T follicular helper cell (primary cell): ENCODE results near the gene NET1.

Experiments
- DNase-seq: peaks from one replicate; pipeline ENCODE4 v3.0.0-alpha.2; 2020; ENCODE audit warnings: low read depth

The NET1 gene

DNA sequence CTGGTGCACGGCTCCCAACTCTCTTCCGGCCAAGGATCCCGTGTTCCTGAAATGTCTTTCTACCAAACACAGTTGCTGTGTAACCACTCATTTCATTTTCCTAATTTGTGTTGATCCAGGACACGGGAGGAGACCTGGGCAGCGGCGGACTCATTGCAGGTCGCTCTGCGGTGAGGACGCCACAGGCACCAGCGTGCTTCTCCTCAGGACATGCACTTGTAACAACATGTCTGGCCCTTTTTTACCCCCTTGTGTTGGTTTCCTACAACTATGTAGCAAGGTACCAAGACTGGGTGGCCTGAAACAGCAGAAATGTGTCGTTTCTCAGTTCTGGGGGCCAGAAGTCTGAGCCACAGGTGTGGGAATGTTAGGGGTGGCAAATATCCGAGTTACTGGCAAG lies 68.8 kb downstream of the NET1 start:
- no peak for DNase-seq

DNA sequence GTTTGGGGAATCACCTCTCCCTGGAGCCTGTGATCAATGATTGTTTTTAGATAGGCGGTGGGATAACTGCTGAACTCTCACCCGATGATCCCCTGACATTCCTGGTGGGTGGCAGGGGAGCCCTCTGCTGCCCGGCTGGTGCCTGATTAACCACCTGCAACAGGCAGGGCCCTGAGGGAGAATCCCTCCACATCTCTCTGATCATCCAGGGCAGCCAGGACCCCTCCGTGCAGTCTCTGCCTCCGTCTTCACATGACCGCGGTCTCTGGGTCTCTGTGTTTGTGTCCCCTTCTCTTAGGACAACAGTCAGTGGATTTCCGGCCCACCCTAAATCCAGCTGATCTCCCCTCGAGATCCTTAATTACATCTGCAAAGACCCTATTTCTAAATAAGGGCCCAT lies 69.7 kb downstream of the NET1 start:
- no peak for DNase-seq

DNA sequence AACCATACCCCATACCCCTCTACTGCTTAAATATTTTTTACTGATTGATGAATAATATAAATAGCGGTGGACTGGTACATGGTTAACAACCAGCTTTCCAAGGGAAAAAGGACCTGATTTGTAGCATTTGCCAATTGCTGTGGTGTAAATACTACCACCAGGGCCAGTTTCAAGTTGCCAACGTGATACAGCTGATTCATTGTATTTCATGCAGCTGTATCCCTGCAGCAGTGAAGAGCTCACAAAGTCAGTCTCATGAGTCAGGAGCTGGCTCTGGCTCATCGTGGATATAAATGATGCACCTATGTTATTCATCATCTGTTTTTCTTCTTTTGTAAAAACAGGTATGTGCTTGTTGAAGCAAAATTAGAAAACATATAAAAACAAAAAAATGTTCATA lies 71.8 kb downstream of the NET1 start:
- DNase-seq = no peak

DNA sequence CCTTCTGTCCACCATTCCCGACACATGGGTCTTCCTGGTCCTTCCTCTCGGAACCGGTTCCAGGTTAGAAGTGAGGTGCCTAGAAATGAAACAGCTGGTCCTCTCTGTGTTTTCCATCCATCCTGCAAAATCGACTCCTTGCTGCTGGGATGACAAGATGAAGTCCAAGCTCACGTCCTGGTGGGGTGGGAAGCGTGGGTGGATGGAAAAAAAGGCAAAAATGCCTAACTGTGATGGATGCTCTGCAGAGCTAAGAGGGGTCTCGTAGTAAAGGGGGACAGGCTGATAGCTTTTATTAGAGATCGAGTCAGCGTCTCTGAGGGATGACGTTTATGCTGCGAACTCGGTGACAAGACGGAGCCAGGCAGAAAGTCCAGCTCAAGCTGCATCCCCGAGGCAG lies 72.9 kb downstream of the NET1 start:
- DNase-seq = no peak

DNA sequence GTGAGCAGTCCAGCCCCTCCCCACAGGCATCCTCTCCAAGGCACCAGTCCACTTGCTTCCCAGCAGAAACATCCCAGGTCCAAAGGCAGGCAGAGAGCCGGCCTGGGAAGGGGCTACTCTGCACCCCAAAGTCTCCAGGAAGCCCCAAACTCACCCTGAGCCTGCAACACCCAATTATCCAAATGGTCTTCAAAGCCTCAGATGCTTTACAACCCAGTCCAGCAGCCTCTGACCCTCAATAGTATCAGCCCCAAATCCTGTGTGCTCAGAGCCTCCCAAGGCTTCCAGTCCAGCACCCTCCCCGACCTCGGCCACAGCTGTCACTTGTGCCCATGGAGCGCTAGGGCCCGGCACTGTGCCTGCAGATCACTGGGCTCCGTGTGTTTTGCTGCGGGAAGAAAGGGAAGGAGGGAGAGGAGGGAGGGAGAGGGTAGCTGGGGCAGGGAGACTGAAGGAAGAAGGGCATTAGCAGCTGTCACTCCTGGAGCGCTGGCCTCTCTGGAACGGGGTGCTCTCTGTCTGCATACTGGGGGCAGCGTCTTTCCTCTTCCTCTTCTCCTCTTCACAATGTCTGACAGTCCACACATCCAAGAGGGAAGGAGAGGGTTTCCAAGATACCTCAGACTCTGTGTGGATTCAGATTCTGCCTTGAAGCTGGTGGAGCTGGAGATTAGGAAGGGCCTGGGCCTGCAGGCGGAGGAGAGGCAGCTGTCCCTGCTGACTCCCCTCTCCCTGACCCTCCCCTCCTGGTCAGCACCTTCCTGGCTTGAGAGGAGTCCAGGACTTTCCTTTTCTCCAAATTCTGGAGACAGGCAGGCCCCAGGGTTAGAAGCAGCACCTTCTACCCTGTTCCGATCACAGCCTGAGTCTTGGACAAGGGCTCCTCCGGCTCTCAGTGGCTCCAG lies 73.8 kb downstream of the NET1 start:
- DNase-seq = no peak

DNA sequence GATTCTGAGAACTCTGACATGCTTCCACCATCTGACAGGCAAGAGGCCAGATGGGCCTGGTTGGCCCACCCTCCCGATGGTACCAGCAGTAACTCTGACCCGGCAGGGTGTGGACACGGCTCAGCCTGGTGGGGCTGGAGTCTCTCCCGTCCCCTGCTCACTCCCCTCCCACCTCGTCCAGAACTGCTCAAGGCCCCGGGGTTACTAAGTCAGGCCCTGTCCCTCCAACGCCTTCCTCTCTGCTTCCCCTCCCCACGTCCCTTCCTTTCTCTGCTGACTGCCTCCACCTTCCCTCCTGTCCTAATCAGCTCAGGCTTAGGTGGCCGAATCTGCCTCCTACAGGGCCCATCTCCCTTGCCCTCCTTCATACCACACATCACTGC lies 74.5 kb downstream of the NET1 start:
- DNase-seq = no peak

DNA sequence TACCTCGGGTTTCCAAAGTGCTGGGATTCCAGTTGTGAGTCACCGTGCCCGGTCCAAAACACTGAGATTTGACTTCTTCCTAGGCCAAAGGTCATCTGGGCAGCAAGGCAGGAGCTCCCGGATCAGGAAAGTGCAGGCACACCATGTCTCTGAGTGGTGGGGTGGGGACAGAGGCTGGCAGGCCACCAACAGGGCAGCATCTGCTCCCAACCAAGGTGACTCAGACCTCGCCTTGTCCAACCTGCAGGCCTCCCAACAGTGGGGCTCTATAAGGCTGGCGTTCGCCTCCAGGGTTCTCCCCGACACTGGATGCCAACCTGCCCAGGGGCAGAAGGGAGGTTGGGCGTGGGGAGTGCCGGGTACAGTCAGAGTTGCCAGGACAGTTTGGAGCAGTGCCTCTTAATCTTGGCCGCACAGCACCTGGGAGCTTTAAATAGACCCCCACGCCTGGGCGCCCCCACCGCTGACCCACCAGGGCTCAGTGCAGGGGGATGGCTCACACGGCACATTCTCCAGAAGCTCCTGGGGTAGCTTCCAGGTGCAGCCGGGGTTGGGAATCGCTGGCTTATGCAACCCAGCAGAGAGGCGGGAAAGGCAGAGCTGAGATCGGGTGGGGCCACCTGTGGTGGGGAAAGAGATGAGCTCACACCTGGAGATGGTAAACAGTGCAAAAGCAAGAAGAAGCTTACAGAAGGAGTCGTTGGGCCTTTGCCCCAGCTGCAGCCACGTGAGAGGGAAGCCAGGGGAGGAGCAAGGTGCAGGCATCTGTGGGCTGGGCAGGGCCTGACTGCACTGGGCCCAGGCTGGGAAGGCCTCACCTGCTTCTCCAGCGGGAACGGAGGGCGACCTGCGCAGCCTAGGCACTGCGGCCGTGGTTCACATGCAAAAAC lies 76.2 kb downstream of the NET1 start:
- DNase-seq = no peak

DNA sequence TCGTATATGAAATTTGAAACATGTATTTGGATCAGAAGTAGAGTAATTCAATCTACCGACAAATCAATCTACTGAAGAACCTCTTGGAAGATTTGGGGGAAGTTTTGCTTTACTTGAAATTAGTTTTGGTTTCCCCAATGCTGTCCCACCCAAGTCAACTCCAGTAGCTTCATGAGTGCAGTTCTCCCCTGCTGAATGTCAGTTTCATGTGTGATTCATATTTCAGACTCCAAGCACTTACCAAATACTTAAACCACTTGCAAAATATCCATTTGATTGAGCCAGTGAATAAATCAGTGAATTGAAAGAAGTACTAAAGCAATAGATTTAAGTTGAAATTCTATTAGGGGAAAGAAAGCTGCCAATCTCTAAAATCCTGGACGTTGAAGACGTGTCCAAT lies 77.7 kb downstream of the NET1 start:
- DNase-seq = no peak

DNA sequence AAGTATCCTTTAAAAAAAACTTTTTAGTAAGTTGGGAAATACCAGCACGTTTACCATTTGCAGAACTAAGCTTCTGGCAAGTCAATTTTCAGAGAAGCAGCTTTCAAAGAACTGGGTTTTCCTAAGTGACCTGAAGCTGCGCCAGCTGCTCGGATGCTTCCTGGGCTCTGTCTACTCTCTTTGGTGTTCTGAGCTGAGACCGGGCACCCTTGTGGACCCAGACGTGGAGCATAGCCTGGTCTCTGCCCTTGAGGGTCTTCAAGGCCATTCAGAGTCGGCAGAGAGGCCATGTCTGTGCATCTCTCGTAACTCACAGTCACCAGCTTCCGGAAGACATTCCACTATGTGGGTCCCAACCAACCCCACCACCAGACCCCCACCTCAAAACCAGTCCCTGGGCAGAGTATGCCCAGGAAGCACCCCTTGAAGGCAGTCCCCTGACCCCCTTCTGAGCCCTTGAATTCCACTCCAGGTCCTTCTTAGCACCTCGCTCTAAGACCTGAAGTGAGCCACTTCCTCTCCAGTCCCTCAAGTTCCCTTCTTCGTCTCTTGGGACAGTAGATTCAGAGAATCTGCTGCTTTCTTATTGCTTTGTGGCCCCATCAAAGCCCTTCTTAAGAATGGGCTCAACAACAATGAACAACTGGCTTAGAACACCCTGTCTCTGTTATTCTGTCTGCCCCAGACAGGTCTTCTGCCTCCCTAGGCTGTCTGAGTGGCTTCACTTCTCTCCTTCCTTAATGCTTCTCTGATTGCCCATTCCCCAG lies 78.5 kb downstream of the NET1 start:
- DNase-seq = no peak

DNA sequence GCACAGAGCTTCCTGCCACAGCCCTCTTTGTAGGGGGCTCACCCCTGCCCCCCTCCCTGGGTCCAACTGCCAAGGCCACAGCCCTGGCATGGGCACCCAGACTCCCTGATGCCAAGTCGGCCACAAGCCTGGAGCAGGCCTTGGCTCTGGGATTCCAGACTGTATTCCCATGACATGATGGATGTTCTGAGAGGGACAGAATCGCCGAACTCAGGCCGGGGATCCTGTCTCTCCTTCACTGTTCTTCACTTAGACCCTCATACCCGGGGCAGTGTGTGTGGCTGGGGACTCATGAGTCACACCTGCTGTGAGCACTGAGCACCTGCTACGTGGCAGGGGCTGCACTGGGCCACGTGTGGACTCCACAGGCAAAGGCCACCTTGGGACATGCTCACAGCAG lies 79.1 kb downstream of the NET1 start:
- DNase-seq = no peak

DNA sequence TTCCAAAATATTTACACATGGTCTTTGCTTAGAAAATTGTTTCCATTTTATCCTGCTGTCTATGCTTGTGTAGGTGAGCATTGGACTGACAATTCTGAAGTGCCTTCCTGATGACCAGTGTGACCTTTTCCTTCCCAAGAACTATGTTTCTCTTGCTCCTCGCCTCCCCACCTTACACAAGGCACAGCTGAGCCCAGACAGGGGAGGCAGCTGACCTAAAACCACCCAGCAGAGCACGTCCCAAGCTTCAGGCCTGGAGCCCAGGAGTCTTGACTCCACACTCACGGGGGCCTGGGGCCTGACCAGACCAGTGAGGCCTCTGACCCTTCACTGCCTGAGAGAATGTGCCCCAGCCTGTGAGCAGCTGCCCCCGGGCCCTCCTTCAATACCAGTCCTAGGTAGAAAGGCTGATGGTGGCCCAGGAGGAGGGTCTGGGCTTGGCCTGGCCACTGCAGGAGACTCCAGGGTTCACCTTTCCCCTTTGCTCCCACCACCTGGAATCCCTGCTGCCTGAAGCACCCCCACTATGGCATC lies 80.0 kb downstream of the NET1 start:
- DNase-seq = no peak

DNA sequence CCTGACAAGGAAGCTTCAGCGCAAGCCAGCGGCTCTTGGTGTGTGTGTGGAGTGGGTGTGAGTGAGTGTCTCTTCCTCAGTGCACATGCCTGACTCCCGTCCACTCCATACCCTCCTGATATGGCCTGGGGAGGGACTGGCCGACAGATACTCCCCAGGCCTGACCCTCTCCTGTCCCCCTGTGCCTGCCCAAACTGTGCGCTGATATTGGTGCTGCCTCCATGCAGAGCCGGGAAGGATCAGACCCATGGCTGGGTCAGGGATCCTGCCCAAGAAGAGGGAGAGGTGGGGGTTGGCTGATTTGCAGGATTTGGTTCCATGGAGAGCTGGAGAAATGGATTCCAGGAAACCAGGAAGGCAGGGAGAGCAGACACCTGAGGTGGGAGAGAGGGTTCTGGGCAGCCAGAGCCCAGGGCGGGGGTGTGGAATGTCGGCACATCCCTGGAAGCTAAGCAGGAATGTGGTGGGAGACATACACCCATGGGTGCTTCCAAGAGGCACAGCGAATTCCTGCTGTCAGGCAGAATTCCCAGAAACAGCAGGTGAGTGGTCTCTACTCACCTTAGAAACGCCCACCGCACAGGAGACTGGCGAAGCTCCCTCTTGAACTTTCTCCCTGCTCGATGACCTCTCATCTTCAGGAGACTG lies 80.7 kb downstream of the NET1 start:
- DNase-seq = no peak

DNA sequence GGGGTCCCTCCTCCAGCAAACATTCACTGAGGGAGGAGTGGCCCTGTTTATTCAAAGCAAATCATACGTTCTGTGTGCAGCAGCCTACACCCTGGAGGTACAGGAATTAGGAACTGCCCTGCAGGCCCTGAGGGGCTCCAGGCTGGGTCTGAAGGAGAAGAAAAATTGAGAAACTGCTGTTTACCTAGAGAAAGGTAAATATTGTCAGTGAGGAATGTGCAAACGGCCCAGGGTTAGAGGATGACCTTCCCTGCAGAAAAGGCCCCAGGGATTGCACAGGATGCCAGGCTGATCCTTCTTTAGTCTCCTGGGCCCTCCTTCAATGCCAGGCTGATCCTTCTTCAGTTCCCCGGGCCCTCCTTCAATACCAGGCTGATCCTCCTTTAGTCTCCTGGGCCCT lies 81.3 kb downstream of the NET1 start:
- no peak for DNase-seq

DNA sequence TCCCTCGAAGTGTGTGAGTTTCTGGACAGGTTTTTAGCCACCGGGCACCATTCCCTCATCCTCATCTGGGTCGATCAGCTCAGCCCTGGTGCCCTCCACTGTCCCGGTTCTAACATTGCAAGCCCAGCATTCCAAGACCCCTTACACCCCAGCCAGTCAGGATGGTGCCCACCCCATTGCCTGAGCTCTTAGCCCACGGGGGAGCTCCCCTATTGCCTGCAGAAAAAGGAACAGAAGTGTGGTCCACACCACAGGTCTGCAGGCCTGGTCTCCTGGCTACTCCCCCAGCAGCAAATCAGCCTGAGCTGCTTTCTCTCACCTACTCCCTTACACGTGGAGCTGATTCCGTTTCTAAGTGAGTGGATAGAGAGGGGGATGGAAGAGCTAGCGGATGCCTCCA lies 82.3 kb downstream of the NET1 start:
- DNase-seq = no peak

DNA sequence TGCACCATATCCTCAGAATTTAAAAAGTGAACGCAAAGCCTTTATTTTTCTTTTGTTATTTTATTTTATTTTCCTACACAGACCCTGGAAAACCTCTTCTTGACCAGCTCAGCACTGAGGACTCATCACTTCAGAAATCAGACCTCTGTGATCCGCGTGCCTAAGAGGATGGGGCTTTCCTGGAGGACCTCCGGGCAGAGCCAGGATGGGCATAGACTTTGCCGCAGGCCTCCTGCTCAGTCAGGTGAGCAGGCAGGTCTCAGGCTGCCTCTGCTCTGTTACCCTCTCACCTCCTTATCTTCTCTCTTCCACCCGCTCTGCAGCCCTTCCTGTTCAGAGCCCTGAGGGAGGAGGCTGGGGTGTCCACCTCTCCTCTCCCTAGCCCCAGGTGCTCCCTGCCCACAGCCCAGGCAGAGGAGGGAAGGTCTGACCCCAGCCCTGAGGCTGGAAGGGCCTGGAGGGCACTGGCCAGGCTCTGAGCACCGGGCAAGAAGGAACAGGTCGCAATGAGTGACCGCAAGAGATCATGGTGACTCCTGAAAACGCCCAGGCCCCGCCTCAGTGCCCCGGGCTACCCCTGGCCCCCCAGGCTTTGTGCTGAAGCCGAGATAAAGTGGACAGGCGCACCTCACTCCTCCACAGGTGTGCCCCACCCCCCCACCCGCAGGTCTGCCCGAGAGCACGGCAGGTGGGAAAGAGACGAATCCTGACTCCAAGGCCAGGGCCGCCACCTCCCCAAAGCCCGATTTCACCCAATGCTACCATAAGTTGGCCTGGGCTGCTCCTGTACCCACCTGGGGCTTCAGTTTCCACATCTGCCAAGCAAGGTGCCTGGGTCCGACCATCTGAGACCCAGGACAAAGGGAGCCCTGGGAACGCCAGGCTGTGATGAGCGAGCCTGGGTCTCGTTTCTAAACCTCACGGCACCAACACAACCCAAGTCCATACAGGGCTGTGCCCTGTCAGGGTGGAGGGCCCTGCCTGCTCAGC lies 84.2 kb downstream of the NET1 start:
- no peak for DNase-seq

DNA sequence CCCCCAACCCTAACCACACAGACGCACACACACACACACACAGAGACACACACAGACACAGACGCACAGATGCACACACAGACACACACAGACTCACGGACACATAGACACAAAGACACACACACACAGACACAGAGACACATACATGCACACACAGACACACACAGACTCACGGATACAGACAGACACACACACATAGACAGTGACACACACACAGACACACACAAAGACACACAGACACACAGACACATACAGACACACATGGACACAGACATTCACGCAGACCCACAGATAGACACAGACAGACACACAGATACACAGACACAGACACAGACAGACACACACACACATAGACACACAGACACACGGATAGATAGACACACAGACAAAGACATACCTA lies 84.9 kb downstream of the NET1 start:
- no peak for DNase-seq

DNA sequence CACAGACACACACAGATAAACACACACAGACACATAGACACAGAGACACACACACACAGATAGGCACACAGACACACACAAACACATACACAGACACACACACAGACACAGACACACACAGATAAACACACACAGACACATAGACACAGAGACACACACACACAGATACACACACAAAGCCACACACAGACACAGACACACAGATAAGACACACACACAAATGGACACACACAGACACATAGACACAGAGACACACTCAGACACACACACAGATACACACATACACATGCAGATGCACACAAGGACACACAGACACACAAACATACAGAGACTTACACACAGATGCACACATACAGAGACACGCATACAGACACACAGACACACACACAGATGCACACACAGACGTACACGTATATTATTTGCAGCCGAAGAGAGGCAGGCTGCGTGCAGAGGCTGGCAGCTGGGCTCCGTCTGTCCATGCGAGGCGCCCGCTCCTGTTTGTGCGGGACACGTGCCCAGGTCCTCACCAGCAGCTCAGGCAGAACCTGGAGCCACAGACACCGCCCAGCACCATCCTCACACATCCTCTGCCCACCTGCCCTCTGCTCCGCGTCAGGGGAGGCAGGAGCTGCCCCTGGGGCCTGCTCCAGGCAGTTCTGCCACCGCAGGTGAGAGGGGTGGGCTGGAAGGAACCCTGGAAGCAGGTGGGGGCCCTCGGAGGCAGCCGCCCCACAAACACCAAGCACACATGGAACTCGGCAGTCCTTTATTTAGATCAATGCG lies 85.8 kb downstream of the NET1 start:
- no peak for DNase-seq

DNA sequence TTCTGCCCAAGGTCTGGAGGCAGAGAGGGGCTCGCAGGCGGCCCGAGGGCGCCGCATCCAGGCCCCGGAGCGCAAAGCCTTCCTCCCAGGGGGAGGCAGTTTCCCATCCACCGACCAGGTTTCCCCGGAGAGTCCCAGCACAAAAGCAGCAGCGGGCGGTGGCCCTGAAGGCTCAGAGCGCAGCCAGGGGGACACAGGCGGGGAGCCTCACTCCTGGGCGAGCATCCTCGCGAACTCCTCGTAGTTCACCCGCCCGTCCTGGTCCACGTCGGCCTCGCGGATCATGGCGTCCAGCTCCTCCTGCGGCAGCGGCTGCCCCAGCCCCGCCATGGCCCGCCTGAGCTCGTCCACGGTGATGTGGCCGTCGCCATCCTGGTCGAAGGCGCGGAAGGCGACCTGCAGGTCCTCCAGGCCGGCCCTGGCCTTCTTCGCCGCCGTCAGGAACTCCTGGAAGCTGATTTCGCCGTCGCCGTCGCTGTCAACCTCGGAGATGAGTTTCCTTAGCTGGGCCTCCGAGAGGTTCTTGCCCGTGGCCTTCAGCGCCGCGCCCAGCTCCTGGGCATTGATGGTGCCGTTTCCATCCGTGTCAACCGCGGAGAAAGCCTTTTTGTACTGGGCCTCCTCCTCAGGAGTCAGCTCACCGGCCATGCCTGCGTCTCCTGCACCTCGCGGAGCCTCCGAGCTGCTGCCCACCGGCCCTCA lies 86.6 kb downstream of the NET1 start:
- DNase-seq = no peak
